H9 (cell line): ENCODE results near the gene DHRS2. TPM values are rescaled to one million over a fixed set of nuclear protein-coding genes. Genes with fewer than 3 reads are reported as not detected.

Source experiments
- DNase-seq: peaks from one replicate; pipeline ENCODE4 v3.0.0-alpha.2; 2017
- H2AFZ ChIP-seq: one replicate; pipeline ENCODE4 v1.6.1; 2013; ENCODE audit warnings: mild to moderate bottlenecking, low read length, control low read depth, moderate library complexity
- H2AK5ac ChIP-seq: 2 replicates; pipeline ENCODE4 v1.6.1; 2013; ENCODE audit warnings: low read length, control low read depth, mixed read lengths; ENCODE audit not compliant: insufficient read length
- H2BK120ac ChIP-seq: one replicate; pipeline ENCODE4 v1.6.1; 2013; ENCODE audit warnings: low read depth, mild to moderate bottlenecking, low read length, control low read depth, inconsistent platforms; ENCODE audit not compliant: poor library complexity, severe bottlenecking
- H2BK12ac ChIP-seq: 2 replicates; pipeline ENCODE4 v1.6.1; 2013; ENCODE audit warnings: low read length, control low read depth, mixed read lengths, low read depth; ENCODE audit not compliant: insufficient read length
- H2BK15ac ChIP-seq: 2 replicates; pipeline ENCODE4 v1.6.1; 2013; ENCODE audit warnings: low read depth, low read length, control low read depth
- H2BK20ac ChIP-seq: one replicate; pipeline ENCODE4 v1.6.1; 2013; ENCODE audit warnings: low read depth, mild to moderate bottlenecking, low read length, control low read depth, inconsistent platforms; ENCODE audit not compliant: poor library complexity, severe bottlenecking
- H2BK5ac ChIP-seq: 2 replicates; pipeline ENCODE4 v1.6.1; 2013; ENCODE audit warnings: low read length, control low read depth, mixed read lengths; ENCODE audit not compliant: insufficient read length
- H3K14ac ChIP-seq: 2 replicates; pipeline ENCODE4 v1.6.1; 2013; ENCODE audit warnings: low read length, control low read depth; ENCODE audit not compliant: insufficient read depth
- H3K18ac ChIP-seq: 2 replicates; pipeline ENCODE4 v1.6.1; 2013; ENCODE audit warnings: low read depth, mild to moderate bottlenecking, mixed read lengths, low read length, control low read depth; ENCODE audit not compliant: insufficient read length
- H3K23ac ChIP-seq: 2 replicates; pipeline ENCODE4 v1.6.1; 2013; ENCODE audit warnings: low read length, control low read depth, mixed read lengths, low read depth; ENCODE audit not compliant: insufficient read length
- H3K23me2 ChIP-seq: 2 replicates; pipeline ENCODE4 v1.6.1; 2013; ENCODE audit warnings: low read depth, mild to moderate bottlenecking, mixed read lengths, low read length, control low read depth; ENCODE audit not compliant: insufficient read length, poor library complexity, severe bottlenecking
- H3K27ac ChIP-seq: 2 replicates; pipeline ENCODE4 v1.5.1; 2013; ENCODE audit warnings: low read length, control low read depth, mixed read lengths, low read depth; ENCODE audit not compliant: insufficient read length
- H3K27me3 ChIP-seq: 2 replicates; pipeline ENCODE4 v1.6.1; 2013; ENCODE audit warnings: low read length, control low read depth, inconsistent platforms; ENCODE audit not compliant: insufficient read depth
- H3K4ac ChIP-seq: 2 replicates; pipeline ENCODE4 v1.6.1; 2013; ENCODE audit warnings: low read depth, mild to moderate bottlenecking, control low read depth, inconsistent platforms, low read length, moderate library complexity
- H3K4me1 ChIP-seq: 2 replicates; pipeline ENCODE4 v1.6.1; 2013; ENCODE audit warnings: low read length, control low read depth, inconsistent platforms; ENCODE audit not compliant: insufficient read depth
- H3K4me2 ChIP-seq: 2 replicates; pipeline ENCODE4 v1.6.1; 2013; ENCODE audit warnings: low read length, control low read depth, mixed read lengths; ENCODE audit not compliant: insufficient read length, insufficient read depth
- H3K56ac ChIP-seq: 2 replicates; pipeline ENCODE4 v1.6.1; 2013; ENCODE audit warnings: low read depth, mild to moderate bottlenecking, mixed read lengths, low read length, control low read depth; ENCODE audit not compliant: insufficient read length
- H3K79me1 ChIP-seq: 2 replicates; pipeline ENCODE4 v1.6.1; 2013; ENCODE audit warnings: low read depth, mild to moderate bottlenecking, moderate library complexity, low read length, control low read depth, inconsistent platforms; ENCODE audit not compliant: insufficient read depth, poor library complexity, severe bottlenecking
- H3K79me2 ChIP-seq: 2 replicates; pipeline ENCODE4 v1.6.1; 2013; ENCODE audit warnings: low read length, control low read depth, inconsistent platforms; ENCODE audit not compliant: insufficient read depth
- H3K9ac ChIP-seq: 2 replicates; pipeline ENCODE4 v1.6.1; 2013; ENCODE audit warnings: low read length, control low read depth, mixed read lengths; ENCODE audit not compliant: insufficient read length; ENCODE audit errors: extremely low read depth
- H3K9me3 ChIP-seq: one replicate; pipeline ENCODE4 v1.6.1; 2013; ENCODE audit warnings: low read depth, low read length, inconsistent platforms; ENCODE audit not compliant: control insufficient read depth
- H3T11ph ChIP-seq: one replicate; pipeline ENCODE4 v1.6.1; 2013; ENCODE audit warnings: mild to moderate bottlenecking, low read length, control low read depth, inconsistent platforms
- H4K20me1 ChIP-seq: one replicate; pipeline ENCODE4 v1.6.1; 2013; ENCODE audit not compliant: control insufficient read depth, insufficient read length, insufficient read depth
- H4K5ac ChIP-seq: 2 replicates; pipeline ENCODE4 v1.6.1; 2013; ENCODE audit warnings: low read depth, mild to moderate bottlenecking, mixed read lengths, low read length, control low read depth; ENCODE audit not compliant: insufficient read length
- H4K8ac ChIP-seq: replicated peaks from 2 replicates; pipeline ENCODE4 v1.6.1; 2013; ENCODE audit warnings: low read length, control low read depth, mixed read lengths, low read depth; ENCODE audit not compliant: insufficient read length
- H4K91ac ChIP-seq: 2 replicates; pipeline ENCODE4 v1.6.1; 2013; ENCODE audit warnings: low read depth, mild to moderate bottlenecking, moderate library complexity, mixed read lengths, low read length, control low read depth; ENCODE audit not compliant: insufficient read length
- H3K27ac Mint-ChIP-seq, 3 experiments: 2 replicates in 2 of 3; 3 replicates in 1 of 3; pipeline ENCODE4 v1.8.0; 2020 to 2021; ENCODE audit warnings: mixed read lengths in 3 of 3, mild to moderate bottlenecking in 1 of 3, moderate library complexity in 1 of 3
- H3K27me3 Mint-ChIP-seq: 2 replicates; pipeline ENCODE4 v1.8.0; 2021; ENCODE audit warnings: low read depth, mild to moderate bottlenecking, moderate library complexity, mixed read lengths
- H3K36me3 Mint-ChIP-seq, 3 experiments: 2 replicates in 2 of 3; 3 replicates in 1 of 3; pipeline ENCODE4 v1.8.0; 2020 to 2021; ENCODE audit warnings: low read depth in 3 of 3, mixed read lengths in 3 of 3; ENCODE audit not compliant: insufficient read depth in 1 of 3
- H3K4me1 Mint-ChIP-seq, 2 experiments: 2 replicates each; pipeline ENCODE4 v1.8.0; 2020; ENCODE audit warnings: mixed read lengths in 2 of 2
- H3K4me3 Mint-ChIP-seq, 2 experiments: 2 replicates in 1 of 2; 3 replicates in 1 of 2; pipeline ENCODE4 v1.8.0; 2020 to 2021; ENCODE audit warnings: mild to moderate bottlenecking in 2 of 2, mixed read lengths in 2 of 2, moderate library complexity in 1 of 2
- H3K9me3 Mint-ChIP-seq, 2 experiments: 2 replicates in 1 of 2; 3 replicates in 1 of 2; pipeline ENCODE4 v1.8.0; 2020; ENCODE audit warnings: mild to moderate bottlenecking in 2 of 2, mixed read lengths in 2 of 2, moderate library complexity in 1 of 2
- CTCF ChIP-seq: fragments of 200-600 bp; sonication (generic); conservative IDR thresholded peaks from 3 replicates; pipeline ENCODE4 v1.8.0; 2021; ENCODE audit warnings: antibody characterized with exemption, mild to moderate bottlenecking
- WGBS: extraction: QIAGEN DNeasy Blood & Tissue Kit; methylation state at CpG from one replicate; pipeline ENCODE4 v1.1.7; 2013; ENCODE audit warnings: missing lambda C conversion rate, low lambda C conversion rate, mixed read lengths; ENCODE audit not compliant: insufficient read length; ENCODE audit errors: extremely low coverage; 5-methylcytosine and 5-hydroxymethylcytosine counted together
- total RNA-seq: library from RNA; stranded (reverse); gene quantifications from 2 replicates; pipeline ENCODE4 v1.2.1, GENCODE V29; 2021

Gene DHRS2
- total RNA-seq, 1 experiment from 2014 or later = 0.66 TPM

DNA sequence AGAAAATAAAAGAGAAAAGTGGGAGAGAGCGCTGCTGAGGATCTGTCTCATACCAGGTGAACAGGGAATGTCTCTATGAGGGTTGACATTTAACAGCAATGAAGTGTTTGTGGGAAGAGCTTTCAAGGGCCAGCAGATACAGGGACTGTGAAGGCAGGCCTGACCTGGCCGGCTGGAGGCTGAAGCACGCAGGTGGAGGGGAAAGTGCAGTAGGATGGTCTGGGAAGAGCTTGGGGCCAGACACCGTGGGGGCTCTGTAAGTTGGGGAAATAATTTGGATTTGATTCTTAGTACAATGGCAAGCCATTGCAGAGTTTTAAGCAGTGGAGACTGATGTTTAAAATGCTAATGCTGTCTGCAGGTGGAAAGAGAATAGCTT is 23.8 kb upstream of the DHRS2 start:
- Histone ChIP-seq H4K5ac (no peak overlapping the region), H3K9me3 (no peaks in the 10 kb centered on the region), H3K23me2 (no peaks in the 10 kb centered on the region), H3T11ph (no peak overlapping the region), H2BK20ac (no peak overlapping the region), H3K18ac (no peak overlapping the region), H3K4me2 (no peak overlapping the region), H3K9ac (no peak overlapping the region), H4K20me1 (no peaks in the 10 kb centered on the region), H3K23ac (no peak overlapping the region), H3K56ac (no peak overlapping the region), H4K91ac (no peak overlapping the region), H2AFZ (no peak overlapping the region), H3K79me2 (no peaks in the 10 kb centered on the region), H2AK5ac (no peak overlapping the region), H3K27me3 (no peaks in the 10 kb centered on the region), H2BK12ac (no peak overlapping the region), H3K4me1 (no peaks in the 10 kb centered on the region), H3K14ac (no peak overlapping the region), H4K8ac (no peak overlapping the region), H3K4ac (no peak overlapping the region), H2BK5ac (no peak overlapping the region), H2BK15ac (no peak overlapping the region), H3K79me1 (no peaks in the 10 kb centered on the region), H2BK120ac (no peak overlapping the region), H3K27ac (no peak overlapping the region)
- DNase-seq = no peak
- Mint-ChIP-seq H3K27ac (no peak overlapping the region), H3K4me1 (no peaks in the 10 kb centered on the region), H3K4me3 (no peak overlapping the region), H3K36me3 (no peaks in the 10 kb centered on the region; a peak in 1 of 7 replicates), H3K9me3 (peaks cover 2 to 27% of the 10 kb centered on the region in 2 experiments; a peak in 4 of 5 replicates), H3K27me3 (peaks cover 4% of the 10 kb centered on the region)
- TF ChIP-seq CTCF = no peak
- WGBS = no CpG with 5 or more reads among the region's 4 CpGs
